Loucy (cell line): ENCODE results near the gene UGT8.

Experiments used
- H2AFZ ChIP-seq: fragments of 200-600 bp; sonication (generic); 2 replicates; pipeline ENCODE4 v1.6.0; 2016; ENCODE audit warnings: antibody characterized with exemption, mild to moderate bottlenecking, low read length, moderate library complexity
- H3F3A ChIP-seq: fragments of 200-600 bp; 2 replicates; pipeline ENCODE4 v1.6.0; 2016; ENCODE audit warnings: antibody characterized with exemption, low read depth, mild to moderate bottlenecking
- H3K27me3 ChIP-seq: fragments of 200-600 bp; sonication (generic); 2 replicates; pipeline ENCODE4 v1.6.1; 2014; ENCODE audit warnings: low read length, mild to moderate bottlenecking; ENCODE audit not compliant: insufficient read depth, poor library complexity, severe bottlenecking
- H3K36me3 ChIP-seq: fragments of 200-600 bp; sonication (generic); 2 replicates; pipeline ENCODE4 v1.6.1; 2016; ENCODE audit warnings: low read length; ENCODE audit not compliant: insufficient read depth
- H3K4me1 ChIP-seq: fragments of 200-600 bp; sonication (generic); 2 replicates; pipeline ENCODE4 v1.5.1; 2014; ENCODE audit warnings: low read length, mild to moderate bottlenecking; ENCODE audit not compliant: insufficient read depth, poor library complexity, severe bottlenecking
- H3K4me2 ChIP-seq: fragments of 200-600 bp; sonication (generic); 2 replicates; pipeline ENCODE4 v1.6.0; 2014; ENCODE audit warnings: antibody characterized with exemption, low read length, low read depth, mild to moderate bottlenecking; ENCODE audit not compliant: poor library complexity, severe bottlenecking
- H3K4me3 ChIP-seq: fragments of 200-600 bp; sonication (generic); 2 replicates; pipeline ENCODE4 v1.5.1; 2014; ENCODE audit warnings: low read length, mild to moderate bottlenecking, mixed read lengths; ENCODE audit not compliant: poor library complexity, severe bottlenecking
- H3K79me2 ChIP-seq: fragments of 200-600 bp; sonication (generic); 2 replicates; pipeline ENCODE4 v1.6.1; 2014; ENCODE audit warnings: low read length; ENCODE audit not compliant: insufficient read depth
- H3K9ac ChIP-seq: fragments of 200-600 bp; sonication (generic); 2 replicates; pipeline ENCODE4 v1.6.0; 2014; ENCODE audit warnings: mild to moderate bottlenecking, low read depth, low read length, moderate library complexity; ENCODE audit not compliant: poor library complexity, severe bottlenecking
- H3K9me2 ChIP-seq: fragments of 200-600 bp; sonication (generic); replicated peaks from 2 replicates; pipeline ENCODE4 v1.6.1; 2016; ENCODE audit warnings: low read depth, low read length, mixed read lengths
- H3K9me3 ChIP-seq: fragments of 200-600 bp; sonication (generic); 2 replicates; pipeline ENCODE4 v1.6.1; 2014; ENCODE audit warnings: mild to moderate bottlenecking, antibody characterized with exemption, low read length, low read depth; ENCODE audit not compliant: insufficient read depth
- H4K20me1 ChIP-seq: fragments of 200-600 bp; sonication (generic); 2 replicates; pipeline ENCODE4 v1.6.0; 2014; ENCODE audit warnings: antibody characterized with exemption, low read length, mild to moderate bottlenecking; ENCODE audit not compliant: insufficient read depth, poor library complexity, severe bottlenecking
- EZH2phosphoT487 ChIP-seq: fragments of 200-600 bp; IDR thresholded peaks from 2 replicates; pipeline ENCODE4 v1.6.1; 2018; ENCODE audit warnings: antibody characterized with exemption, mild to moderate bottlenecking, moderate library complexity, borderline replicate concordance
- TF ChIP-seq, protein P1 (sequence below): fragments of 200-600 bp; sonication (generic); conservative IDR thresholded peaks from 2 replicates; pipeline ENCODE4 v1.5.1; 2014; ENCODE audit warnings: mild to moderate bottlenecking, antibody characterized with exemption, low read length

Gene UGT8

GRCh38 chr4:114725066-114725465 lies 126.5 kb downstream of the UGT8 start:
- Histone ChIP-seq H3K79me2 (no peaks in the 10 kb centered on the region), H3K9me3 (no peaks in the 10 kb centered on the region), H2AFZ (no peak overlapping the region), H4K20me1 (no peaks in the 10 kb centered on the region), H3K36me3 (no peaks in the 10 kb centered on the region), H3K4me3 (no peak overlapping the region), H3K4me1 (no peaks in the 10 kb centered on the region), H3K9ac (no peak overlapping the region), H3K27me3 (no peaks in the 10 kb centered on the region), H3K4me2 (no peak overlapping the region), H3F3A (no peaks in the 10 kb centered on the region), H3K9me2 (no peaks in the 10 kb centered on the region)
- TF ChIP-seq, protein P1, sequence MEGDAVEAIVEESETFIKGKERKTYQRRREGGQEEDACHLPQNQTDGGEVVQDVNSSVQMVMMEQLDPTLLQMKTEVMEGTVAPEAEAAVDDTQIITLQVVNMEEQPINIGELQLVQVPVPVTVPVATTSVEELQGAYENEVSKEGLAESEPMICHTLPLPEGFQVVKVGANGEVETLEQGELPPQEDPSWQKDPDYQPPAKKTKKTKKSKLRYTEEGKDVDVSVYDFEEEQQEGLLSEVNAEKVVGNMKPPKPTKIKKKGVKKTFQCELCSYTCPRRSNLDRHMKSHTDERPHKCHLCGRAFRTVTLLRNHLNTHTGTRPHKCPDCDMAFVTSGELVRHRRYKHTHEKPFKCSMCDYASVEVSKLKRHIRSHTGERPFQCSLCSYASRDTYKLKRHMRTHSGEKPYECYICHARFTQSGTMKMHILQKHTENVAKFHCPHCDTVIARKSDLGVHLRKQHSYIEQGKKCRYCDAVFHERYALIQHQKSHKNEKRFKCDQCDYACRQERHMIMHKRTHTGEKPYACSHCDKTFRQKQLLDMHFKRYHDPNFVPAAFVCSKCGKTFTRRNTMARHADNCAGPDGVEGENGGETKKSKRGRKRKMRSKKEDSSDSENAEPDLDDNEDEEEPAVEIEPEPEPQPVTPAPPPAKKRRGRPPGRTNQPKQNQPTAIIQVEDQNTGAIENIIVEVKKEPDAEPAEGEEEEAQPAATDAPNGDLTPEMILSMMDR: no peak
- no peak for TF ChIP-seq EZH2phosphoT487

DNA sequence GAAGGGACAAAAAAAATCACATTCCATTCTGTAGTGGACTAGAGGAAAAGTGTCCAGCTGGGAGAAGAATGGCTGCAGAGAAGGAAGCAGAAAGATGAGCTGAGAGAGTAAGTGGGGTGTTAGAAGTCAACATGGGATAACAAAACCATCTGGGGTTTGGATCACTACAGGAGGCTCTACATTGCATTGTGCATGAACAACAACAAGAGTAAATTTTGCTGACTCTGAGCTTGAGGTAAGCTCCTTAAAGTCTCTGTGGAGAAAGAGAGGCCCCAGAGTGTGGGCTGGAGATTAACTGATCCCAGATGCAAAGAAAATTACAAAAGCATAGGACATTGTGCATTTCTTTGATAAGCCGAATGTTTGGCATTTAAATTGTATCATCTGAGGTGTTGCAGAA lies 128.9 kb downstream of the UGT8 start:
- no peak overlapping the region for H2AFZ ChIP-seq
- no peaks in the 10 kb centered on the region for H3F3A ChIP-seq
- no peaks in the 10 kb centered on the region for H3K79me2 ChIP-seq
- no peaks in the 10 kb centered on the region for H3K36me3 ChIP-seq
- H3K9me2 ChIP-seq: no peaks in the 10 kb centered on the region
- no peaks in the 10 kb centered on the region for H3K27me3 ChIP-seq
- H3K4me3 ChIP-seq: no peak overlapping the region
- H3K9me3 ChIP-seq: no peaks in the 10 kb centered on the region
- no peak overlapping the region for H3K9ac ChIP-seq
- H3K4me2 ChIP-seq: no peak overlapping the region
- H4K20me1 ChIP-seq: no peaks in the 10 kb centered on the region
- TF ChIP-seq EZH2phosphoT487: no peak
- TF ChIP-seq, protein P1: no peak
- H3K4me1 ChIP-seq: no peaks in the 10 kb centered on the region
